K562 (cell line): Measurements from ENCODE around the gene ETAA1. TPM values are rescaled to one million over a fixed set of nuclear protein-coding genes. Genes with fewer than 3 reads are reported as not detected.

ENCODE experiments used
- ATAC-seq: fragments of 200-7000 bp; cut with Tn5 transposase; 3 replicates; pipeline ENCODE4 v1.9.1; 2020; ENCODE audit warnings: moderate library complexity
- BruUV-seq: library from RNA; stranded (reverse); fragments of 400-500 nt; replicated peaks from 2 replicates; lab custom pipeline; 2021; lab: Mats Ljungman, UMichigan
- CTCF ChIA-PET: fragments of 300-600 bp; formaldehyde crosslinking; extraction: SDS; loops from one replicate; lab custom pipeline; 2021; ENCODE audit warnings: low intra/inter-chr PET ratio; lab: Yijun Ruan, JAX
- POLR2A ChIA-PET: fragments of 300-600, 350-650 bp; sonication (Branson Sonifier 250); formaldehyde crosslinking; extraction: SDS; loops from one replicate; lab custom pipeline; 2021; ENCODE audit warnings: antibody characterized with exemption, inconsistent platforms; lab: Yijun Ruan, JAX
- DNase-seq, 4 experiments: peaks; one replicate each; pipeline versions ENCODE4 v3.0.0 to v3.0.0-alpha.2; 2011 to 2018; ENCODE audit warnings: low spot score in 3 of 4, mixed read lengths in 3 of 4; ENCODE audit errors: extremely low read depth in 1 of 4
- FAIRE-seq: peaks from 2 replicates; lab custom pipeline; 2011; peaks lifted over from hg19 to GRCh38; lab: Jason Lieb, UNC
- H2AFZ ChIP-seq: 2 replicates; pipeline ENCODE4 v1.6.0; 2011; ENCODE audit warnings: low read depth, low read length, control low read depth, inconsistent platforms
- H3K27ac ChIP-seq: fragments of 200-600 bp; 3 replicates; pipeline ENCODE4 v1.8.0; 2011; ENCODE audit warnings: low read depth, mild to moderate bottlenecking, control low read depth, inconsistent platforms, low read length, moderate library complexity, mixed read lengths; ENCODE audit errors: extremely low read depth
- H3K27me3 ChIP-seq, 2 experiments: fragments of 300-600 bp in 1 of 2; 2 replicates in 1 of 2; 3 replicates in 1 of 2; pipeline versions ENCODE4 v1.6.0 to v1.8.0; 2011; ENCODE audit warnings: inconsistent platforms in 2 of 2, low read length in 2 of 2, mild to moderate bottlenecking in 1 of 2, mixed read lengths in 1 of 2, moderate library complexity in 1 of 2; ENCODE audit not compliant: control insufficient read depth in 2 of 2, insufficient read depth in 2 of 2
- H3K36me3 ChIP-seq: fragments of 300-600 bp; 3 replicates; pipeline ENCODE4 v1.8.0; 2011; ENCODE audit warnings: mild to moderate bottlenecking, low read length, inconsistent platforms; ENCODE audit not compliant: control insufficient read depth, insufficient read depth
- H3K4me1 ChIP-seq, 2 experiments: fragments of 200-600 bp in 1 of 2; replicated peaks in 1 of 2; 2 replicates in 1 of 2; 3 replicates in 1 of 2; pipeline versions ENCODE4 v1.5.1 to v1.8.0; 2011; ENCODE audit warnings: inconsistent platforms in 2 of 2, low read length in 2 of 2, mild to moderate bottlenecking in 1 of 2, mixed read lengths in 1 of 2, moderate library complexity in 1 of 2; ENCODE audit not compliant: control insufficient read depth in 2 of 2, insufficient read depth in 2 of 2
- H3K4me2 ChIP-seq: 2 replicates; pipeline ENCODE4 v1.6.1; 2011; ENCODE audit warnings: low read length, control low read depth, inconsistent platforms, mixed read lengths; ENCODE audit not compliant: insufficient read depth
- H3K4me3 ChIP-seq: fragments of 200-600 bp; sonication (generic), shearing (Covaris generic); 2 replicates; pipeline ENCODE4 v1.5.1; 2016; ENCODE audit warnings: control low read depth, inconsistent platforms
- H3K79me2 ChIP-seq: fragments of 200-600 bp; 3 replicates; pipeline ENCODE4 v1.8.0; 2011; ENCODE audit warnings: low read length, inconsistent platforms; ENCODE audit not compliant: control insufficient read depth, insufficient read depth
- H3K9ac ChIP-seq, 2 experiments: 2 replicates each; pipeline versions ENCODE4 v1.6.0 to v1.6.1; 2011; ENCODE audit warnings: low read depth in 2 of 2, low read length in 2 of 2, control low read depth in 1 of 2, inconsistent platforms in 1 of 2, mild to moderate bottlenecking in 1 of 2, mixed read lengths in 1 of 2; ENCODE audit not compliant: insufficient read depth in 1 of 2
- H3K9me1 ChIP-seq: one replicate; pipeline ENCODE4 v1.6.0; 2011; ENCODE audit warnings: inconsistent platforms, mild to moderate bottlenecking, low read length, moderate library complexity; ENCODE audit not compliant: control insufficient read depth, insufficient read depth
- H3K9me3 ChIP-seq: replicated peaks from 2 replicates; pipeline ENCODE4 v1.5.1; 2011; ENCODE audit warnings: low read depth, low read length, inconsistent platforms; ENCODE audit not compliant: control insufficient read depth, insufficient read depth
- H4K20me1 ChIP-seq: replicated peaks from 2 replicates; pipeline ENCODE4 v1.6.1; 2011; ENCODE audit warnings: low read length, inconsistent platforms, mixed read lengths; ENCODE audit not compliant: control insufficient read depth, insufficient read depth
- BDP1 ChIP-seq: IDR thresholded peaks from 3 replicates; pipeline ENCODE4 v1.6.1; 2011; ENCODE audit not compliant: insufficient read length, insufficient read depth
- CBX2 ChIP-seq: fragments of 200-600 bp; sonication (generic); IDR thresholded peaks from one replicate; pipeline ENCODE4 v1.6.1; 2012; ENCODE audit warnings: mild to moderate bottlenecking, low read length, inconsistent platforms; ENCODE audit not compliant: insufficient read depth, poor library complexity, severe bottlenecking
- CEBPZ ChIP-seq: fragments of 150-350 bp; IDR thresholded peaks from 2 replicates; pipeline ENCODE4 v1.6.1; 2014; ENCODE audit warnings: low read depth, mild to moderate bottlenecking, low read length, borderline replicate concordance
- HNRNPLL ChIP-seq: fragments of 200-400 bp; formaldehyde crosslinking; IDR thresholded peaks from 2 replicates; pipeline ENCODE4 v1.6.1; 2017; ENCODE audit warnings: low read length, low read depth, mild to moderate bottlenecking; ENCODE audit not compliant: poor library complexity, severe bottlenecking
- KLF1 ChIP-seq: fragments of 450-650 bp; IDR thresholded peaks from 2 replicates; pipeline ENCODE4 v1.6.1; 2016; ENCODE audit warnings: missing genetic modification characterization, missing compliant biosample characterization
- NR2F6 ChIP-seq: fragments of 450-650 bp; formaldehyde crosslinking; IDR thresholded peaks from 2 replicates; pipeline ENCODE4 v1.4.0; 2020; ENCODE audit warnings: mild to moderate bottlenecking
- PHF21A ChIP-seq: fragments of 450-650 bp; IDR thresholded peaks from 2 replicates; pipeline ENCODE4 v1.6.1; 2017; ENCODE audit warnings: low read depth, borderline replicate concordance
- PYGO2 ChIP-seq: fragments of 450-650 bp; IDR thresholded peaks from 2 replicates; pipeline ENCODE4 v1.6.1; 2016; ENCODE audit warnings: mild to moderate bottlenecking, missing genetic modification characterization, moderate library complexity, missing compliant biosample characterization
- SAFB2 ChIP-seq: fragments of 200-400 bp; formaldehyde crosslinking; IDR thresholded peaks from 2 replicates; pipeline ENCODE4 v1.6.1; 2018; ENCODE audit warnings: borderline replicate concordance, low read length, low read depth, moderate library complexity; ENCODE audit not compliant: severe bottlenecking
- USF2 ChIP-seq: sonication (generic); formaldehyde crosslinking; IDR thresholded peaks from 2 replicates; pipeline ENCODE4 v1.5.0; 2020; ENCODE audit warnings: missing genetic modification reagents
- ZNF75A ChIP-seq: fragments of 450-650 bp; formaldehyde crosslinking; IDR thresholded peaks from 2 replicates; pipeline ENCODE4 v1.4.0; 2020; ENCODE audit warnings: mild to moderate bottlenecking
- WGBS: fragments of 100-300 bp; shearing (Covaris generic); methylation state at CpG from one replicate; pipeline ENCODE4 v1.1.6; 2016; ENCODE audit warnings: low coverage, mixed read lengths; ENCODE audit not compliant: insufficient coverage; ENCODE audit errors: missing lambda C conversion rate; 5-methylcytosine and 5-hydroxymethylcytosine counted together
- in situ Hi-C: fragments of 300-500 bp; cut with MboI; formaldehyde crosslinking; loops from 4 replicates; pipeline ENCODE4 v1.15.0; 2018; ENCODE audit warnings: inconsistent platforms, mixed read lengths
- intact Hi-C: fragments of 100-400 bp; cut with micrococcal nuclease; formaldehyde crosslinking; loops from 2 replicates; pipeline ENCODE4 v1.14.2; 2022
- polyA plus RNA-seq, 8 experiments: library from polyadenylated mRNA; depleted of rRNA in 4 of 8; stranded (reverse) in 5 of 8; unstranded in 3 of 8; fragments of >200 nt; fragmentation: Nextera tagmentation in 2 of 8; fragmentation: Illumina TruSeq in 1 of 8; extraction: Ambion mirVana in 2 of 8; extraction: Trizol in 1 of 8; gene quantifications; 2 replicates each; pipeline versions ENCODE4 v1.2.1 to v1.2.3, GENCODE V29; 2011 to 2014; ENCODE audit warnings: inconsistent platforms in 1 of 8, missing spikeins in 1 of 8
- total RNA-seq, 7 experiments: library from RNA; depleted of rRNA in 6 of 7; stranded (reverse); fragments of >200 nt in 6 of 7; fragmentation: Illumina TruSeq in 2 of 7; extraction: Trizol in 2 of 7; gene quantifications; 2 replicates each; pipeline versions ENCODE4 v1.2.1 to v1.2.3, GENCODE V29; 2011 to 2021; ENCODE audit warnings: low replicate concordance in 1 of 7

The ETAA1 gene
- total and polyA plus RNA-seq, 9 of the 15 experiments (the other 6 are each of a cell fraction or from before 2014, with no cell fraction given), result 2.7 to 17.4 (median 10.5) TPM

- TF ChIP-seq SAFB2, result no peak
These were observed 8.5 kb upstream of the ETAA1 start (continued) for GRCh38 chr2:67388680-67389079.

GRCh38 chr2:67389286-67389685 is 7.8 kb upstream of the ETAA1 start:
- Histone ChIP-seq H3K27me3 (no peaks in the 10 kb centered on the region), H3K9ac (no peak overlapping the region), H3K9me1 (no peaks in the 10 kb centered on the region), H3K4me1 (no peaks in the 10 kb centered on the region), H3K27ac (no peak overlapping the region), H3K4me3 (no peak overlapping the region), H3K79me2 (no peaks in the 10 kb centered on the region), H3K9me3 (no peaks in the 10 kb centered on the region), H3K4me2 (no peak overlapping the region), H2AFZ (no peak overlapping the region), H4K20me1 (no peaks in the 10 kb centered on the region), H3K36me3 (no peaks in the 10 kb centered on the region)
- 11% methylated on average over 2 of the region's 2 CpGs for WGBS
- ChIA-PET POLR2A (no interaction called here), CTCF (no interaction called here)
- in situ Hi-C loops, result no loop called here
- TF ChIP-seq BDP1 (no peak), CEBPZ (no peak), PYGO2 (no peak), USF2 (CRISPR knock-in tag) (no peak), CBX2 (no peak), NR2F6 (no peak), ZNF75A (CRISPR knock-in tag) (no peak), HNRNPLL (no peak), PHF21A (no peak), KLF1 (tag) (no peak)
- no TSS peak for BruUV-seq
- no peak for ATAC-seq
- no peak for FAIRE-seq
- intact Hi-C loops, result no loop called here
- DNase-seq, result no peak
